NT2/D1 (cell line): Measurements from ENCODE around the gene TARBP2.

Experiments
- SUZ12 ChIP-seq: IDR thresholded peaks from 2 replicates; pipeline ENCODE4 v1.6.1; 2011; ENCODE audit not compliant: insufficient read length, insufficient read depth; ENCODE audit errors: extremely low read depth
- YY1 ChIP-seq: IDR thresholded peaks from 2 replicates; pipeline ENCODE4 v1.6.1; 2011; ENCODE audit not compliant: insufficient read length, insufficient read depth

DNA sequence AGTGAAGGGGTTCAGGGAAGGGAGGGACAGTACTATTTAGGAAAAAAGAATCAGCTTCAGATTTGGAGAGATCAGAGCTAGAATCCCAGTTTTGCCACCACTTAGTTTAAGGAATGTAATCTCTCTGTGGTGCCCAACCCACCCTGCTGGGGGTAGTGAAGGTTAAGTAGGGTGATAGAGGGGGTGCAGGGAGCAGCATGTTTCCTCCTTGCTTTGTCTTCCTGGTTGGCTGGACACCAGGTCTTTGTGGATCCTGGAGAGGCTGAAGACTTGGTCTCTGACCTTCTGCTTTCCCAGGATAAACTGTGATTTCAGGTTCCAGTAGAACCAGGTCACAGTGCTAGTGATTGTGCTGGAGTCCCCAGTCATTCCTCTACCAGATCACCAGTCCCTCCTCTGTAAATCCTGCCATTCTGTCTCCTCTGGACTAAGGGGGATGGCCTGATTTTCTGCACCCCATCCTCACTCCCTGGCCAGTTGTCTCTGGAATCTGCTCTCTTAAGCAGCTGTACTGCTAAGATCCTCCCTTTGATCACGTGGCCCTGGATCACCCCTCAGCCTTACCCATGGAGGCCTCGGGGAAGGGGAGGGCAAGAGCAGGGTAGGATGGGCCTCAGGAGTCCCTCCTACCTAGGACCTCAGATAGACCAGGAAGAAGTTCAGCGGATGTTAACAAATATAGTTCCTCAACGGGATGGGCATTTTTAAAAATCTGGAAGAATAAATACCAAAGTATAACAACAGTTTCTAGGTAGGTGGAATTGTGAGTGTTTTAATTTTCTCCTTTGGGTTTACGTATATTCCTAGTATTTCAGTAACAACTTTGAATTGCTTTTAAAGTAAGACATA, 5.0 kb upstream of the TARBP2 start:
- TF ChIP-seq SUZ12 (no peak), YY1 (no peak)
